WTC11 (cell line): ENCODE data around the gene OLFM4. TPM values are rescaled to one million over a fixed set of nuclear protein-coding genes. Genes with fewer than 3 reads are reported as not detected.

ENCODE experiments used
- ATAC-seq: fragments of 200-7000 bp; cut with Tn5 transposase; 2 replicates; pipeline ENCODE4 v1.10.0; 2021; ENCODE audit warnings: mild to moderate bottlenecking, moderate library complexity
- CTCF ChIA-PET: fragments of 300-600 bp; sonication (Branson Sonifier 250); formaldehyde crosslinking; loops from one replicate; lab custom pipeline; 2021; ENCODE audit warnings: antibody characterized with exemption; lab: Charles Lee
- POLR2A ChIA-PET: fragments of 350-600 bp; sonication (Branson Sonifier 250); formaldehyde crosslinking; loops from one replicate; lab custom pipeline; 2021; ENCODE audit warnings: antibody characterized with exemption; lab: Charles Lee
- DNase-seq: peaks from one replicate; pipeline ENCODE4 v3.0.0; 2021; ENCODE audit warnings: low spot score
- H3K27ac Mint-ChIP-seq: 2 replicates; pipeline ENCODE4 v1.8.0; 2021; ENCODE audit warnings: mixed read lengths
- H3K27me3 Mint-ChIP-seq: 2 replicates; pipeline ENCODE4 v1.8.0; 2021; ENCODE audit warnings: low read depth, mild to moderate bottlenecking, moderate library complexity, mixed read lengths
- H3K36me3 Mint-ChIP-seq: 2 replicates; pipeline ENCODE4 v1.8.0; 2021; ENCODE audit warnings: mixed read lengths
- H3K4me1 Mint-ChIP-seq: 2 replicates; pipeline ENCODE4 v1.8.0; 2022; ENCODE audit warnings: mixed read lengths
- H3K4me3 Mint-ChIP-seq: 2 replicates; pipeline ENCODE4 v1.8.0; 2021; ENCODE audit warnings: mild to moderate bottlenecking, moderate library complexity, mixed read lengths
- H3K9me3 Mint-ChIP-seq: 2 replicates; pipeline ENCODE4 v1.8.0; 2021; ENCODE audit warnings: mixed read lengths
- E2F1 ChIP-seq: sonication (generic); formaldehyde crosslinking; IDR thresholded peaks from 2 replicates; pipeline ENCODE4 v1.8.0; 2022; ENCODE audit warnings: mild to moderate bottlenecking, missing genetic modification reagents
- ESRRA ChIP-seq: sonication (generic); formaldehyde crosslinking; IDR thresholded peaks from 2 replicates; pipeline ENCODE4 v1.8.1; 2022; ENCODE audit warnings: mild to moderate bottlenecking, missing genetic modification reagents, borderline replicate concordance
- FOXK1 ChIP-seq: sonication (generic); formaldehyde crosslinking; IDR thresholded peaks from 2 replicates; pipeline ENCODE4 v1.8.0; 2022; ENCODE audit warnings: mild to moderate bottlenecking, moderate library complexity, missing genetic modification reagents
- GTF2I ChIP-seq: fragments of 250-450 bp; sonication (Bioruptor Pico); conservative IDR thresholded peaks from 2 replicates; pipeline ENCODE4 v1.4.0; 2021; ENCODE audit warnings: mild to moderate bottlenecking
- HMGA2 ChIP-seq: fragments of 250-450 bp; sonication (Bioruptor Pico); IDR thresholded peaks from 2 replicates; pipeline ENCODE4 v1.4.0; 2021; ENCODE audit warnings: mild to moderate bottlenecking, moderate library complexity
- IRF1 ChIP-seq: sonication (generic); formaldehyde crosslinking; IDR thresholded peaks from 2 replicates; pipeline ENCODE4 v1.8.0; 2023; ENCODE audit warnings: missing genetic modification reagents
- JUN ChIP-seq: sonication (generic); formaldehyde crosslinking; IDR thresholded peaks from 2 replicates; pipeline ENCODE4 v1.8.0; 2023; ENCODE audit warnings: mild to moderate bottlenecking, missing genetic modification reagents
- NFATC4 ChIP-seq: fragments of 250-450 bp; sonication (Bioruptor Pico); IDR thresholded peaks from 2 replicates; pipeline ENCODE4 v1.9.0; 2021; ENCODE audit warnings: mild to moderate bottlenecking
- SMAD3 ChIP-seq: sonication (generic); formaldehyde crosslinking; IDR thresholded peaks from 2 replicates; pipeline ENCODE4 v1.8.0; 2022; ENCODE audit warnings: missing genetic modification reagents, mild to moderate bottlenecking, borderline replicate concordance
- STAT6 ChIP-seq: sonication (generic); formaldehyde crosslinking; conservative IDR thresholded peaks from 2 replicates; pipeline ENCODE4 v1.8.1; 2023; ENCODE audit warnings: mild to moderate bottlenecking, low read depth, missing genetic modification reagents, moderate library complexity
- ZNF232 ChIP-seq: sonication (generic); formaldehyde crosslinking; IDR thresholded peaks from 2 replicates; pipeline ENCODE4 v1.8.0; 2022; ENCODE audit warnings: mild to moderate bottlenecking, missing genetic modification reagents
- ZNF416 ChIP-seq: fragments of 250-450 bp; sonication (Bioruptor Pico); IDR thresholded peaks from 2 replicates; pipeline ENCODE4 v1.9.0; 2021; ENCODE audit warnings: mild to moderate bottlenecking, inconsistent platforms
- ZNF425 ChIP-seq: fragments of 250-450 bp; sonication (Bioruptor Pico); conservative IDR thresholded peaks from 2 replicates; pipeline ENCODE4 v1.9.0; 2021; ENCODE audit warnings: mild to moderate bottlenecking
- total RNA-seq: library from RNA; stranded (reverse); gene quantifications from 3 replicates; pipeline ENCODE4 v1.2.3, GENCODE V29; 2021

Gene OLFM4
- total RNA-seq, 1 experiment from 2014 or later, result 0.17 TPM

GRCh38 chr13:53092931-53093330, 64.3 kb downstream of the OLFM4 start:
- Mint-ChIP-seq H3K9me3 (peaks cover 22% of the 10 kb centered on the region), H3K4me3 (no peak overlapping the region), H3K27ac (no peak overlapping the region), H3K27me3 (0 out of 2 replicates have a peak, but pooled peaks cover 2% of the 10 kb centered on the region), H3K36me3 (peaks cover 10% of the 10 kb centered on the region), H3K4me1 (peaks cover 4% of the 10 kb centered on the region; the same call in 1 of the 2 replicates)
- ATAC-seq (no peak), DNase-seq (no peak)
- ChIA-PET POLR2A (no interaction called here), CTCF (no interaction called here)
- TF ChIP-seq ZNF416 (CRISPR knock-in tag) (no peak), JUN (CRISPR knock-in tag) (no peak), SMAD3 (CRISPR knock-in tag) (no peak), IRF1 (no peak), E2F1 (no peak), NFATC4 (CRISPR knock-in tag) (no peak), ZNF425 (CRISPR knock-in tag) (no peak)

GRCh38 chr13:53098455-53098854, 69.8 kb downstream of the OLFM4 start:
- H3K4me1 Mint-ChIP-seq, result no peaks in the 10 kb centered on the region
- H3K4me3 Mint-ChIP-seq, result no peak overlapping the region
- no peak for TF ChIP-seq GTF2I (CRISPR knock-in tag)
- no peak for TF ChIP-seq STAT6 (CRISPR knock-in tag)
- H3K9me3 Mint-ChIP-seq, result peaks cover 6% of the 10 kb centered on the region
- no peak overlapping the region for H3K27ac Mint-ChIP-seq
- H3K36me3 Mint-ChIP-seq, result peaks cover 3% of the 10 kb centered on the region
- CTCF ChIA-PET, result no interaction called here
- DNase-seq (no peak), ATAC-seq (no peak)
- no peaks in the 10 kb centered on the region for H3K27me3 Mint-ChIP-seq
- POLR2A ChIA-PET, result no interaction called here

- H3K4me3 Mint-ChIP-seq, result no peak overlapping the region
- no peaks in the 10 kb centered on the region for H3K4me1 Mint-ChIP-seq
- TF ChIP-seq ESRRA (CRISPR knock-in tag) (no peak), HMGA2 (CRISPR knock-in tag) (no peak), FOXK1 (no peak), ZNF232 (no peak)
- ATAC-seq (no peak), DNase-seq (no peak)
- peaks cover 3% of the 10 kb centered on the region for H3K36me3 Mint-ChIP-seq
- no peaks in the 10 kb centered on the region for H3K27me3 Mint-ChIP-seq
- ChIA-PET POLR2A (no interaction called here), CTCF (interaction anchor here (1.6 kb wide), 1 partner anchor 101 kb away, joined by 4 read pairs; no protein-coding TSS in a partner anchor)
- H3K27ac Mint-ChIP-seq, result no peak overlapping the region
- peaks cover 6% of the 10 kb centered on the region for H3K9me3 Mint-ChIP-seq
Measured at GRCh38 chr13:53100394-53101063, 71.9 kb downstream of the OLFM4 start.

Other genes starting within 250 kb of the OLFM4 start
- gene PCDH8, start 180.2 kb upstream of the OLFM4 start, total RNA-seq, result 0.92 to 1.2 TPM (median 1.0 TPM) in 3 replicates